PFSK-1 (cell line): ENCODE results near the gene SYT6.

ENCODE experiments used
- POLR2AphosphoS5 ChIP-seq: IDR thresholded peaks from 2 replicates; pipeline ENCODE4 v1.6.1; 2012; ENCODE audit warnings: low read depth, mild to moderate bottlenecking, control low read depth, low read length, moderate library complexity
- SIN3A ChIP-seq: IDR thresholded peaks from 2 replicates; pipeline ENCODE4 v1.6.1; 2012; ENCODE audit warnings: mild to moderate bottlenecking, low read length, moderate library complexity, borderline replicate concordance; ENCODE audit not compliant: insufficient read depth
- TAF1 ChIP-seq: IDR thresholded peaks from 2 replicates; pipeline ENCODE4 v1.6.1; 2012; ENCODE audit warnings: low read length, control low read depth, borderline replicate concordance; ENCODE audit not compliant: insufficient read depth
- TF ChIP-seq, protein P1 (sequence below), 2 experiments: IDR thresholded peaks; 2 replicates each; pipeline versions ENCODE4 v1.6.1 to v1.8.0; 2011 to 2012; ENCODE audit warnings: low read depth in 2 of 2, low read length in 2 of 2, control low read depth in 1 of 2, inconsistent platforms in 1 of 2, mild to moderate bottlenecking in 1 of 2, moderate library complexity in 1 of 2; ENCODE audit not compliant: insufficient read depth in 1 of 2

- TF ChIP-seq TAF1 (no peak), POLR2AphosphoS5 (no peak), SIN3A (no peak)
- TF ChIP-seq, protein P1, sequence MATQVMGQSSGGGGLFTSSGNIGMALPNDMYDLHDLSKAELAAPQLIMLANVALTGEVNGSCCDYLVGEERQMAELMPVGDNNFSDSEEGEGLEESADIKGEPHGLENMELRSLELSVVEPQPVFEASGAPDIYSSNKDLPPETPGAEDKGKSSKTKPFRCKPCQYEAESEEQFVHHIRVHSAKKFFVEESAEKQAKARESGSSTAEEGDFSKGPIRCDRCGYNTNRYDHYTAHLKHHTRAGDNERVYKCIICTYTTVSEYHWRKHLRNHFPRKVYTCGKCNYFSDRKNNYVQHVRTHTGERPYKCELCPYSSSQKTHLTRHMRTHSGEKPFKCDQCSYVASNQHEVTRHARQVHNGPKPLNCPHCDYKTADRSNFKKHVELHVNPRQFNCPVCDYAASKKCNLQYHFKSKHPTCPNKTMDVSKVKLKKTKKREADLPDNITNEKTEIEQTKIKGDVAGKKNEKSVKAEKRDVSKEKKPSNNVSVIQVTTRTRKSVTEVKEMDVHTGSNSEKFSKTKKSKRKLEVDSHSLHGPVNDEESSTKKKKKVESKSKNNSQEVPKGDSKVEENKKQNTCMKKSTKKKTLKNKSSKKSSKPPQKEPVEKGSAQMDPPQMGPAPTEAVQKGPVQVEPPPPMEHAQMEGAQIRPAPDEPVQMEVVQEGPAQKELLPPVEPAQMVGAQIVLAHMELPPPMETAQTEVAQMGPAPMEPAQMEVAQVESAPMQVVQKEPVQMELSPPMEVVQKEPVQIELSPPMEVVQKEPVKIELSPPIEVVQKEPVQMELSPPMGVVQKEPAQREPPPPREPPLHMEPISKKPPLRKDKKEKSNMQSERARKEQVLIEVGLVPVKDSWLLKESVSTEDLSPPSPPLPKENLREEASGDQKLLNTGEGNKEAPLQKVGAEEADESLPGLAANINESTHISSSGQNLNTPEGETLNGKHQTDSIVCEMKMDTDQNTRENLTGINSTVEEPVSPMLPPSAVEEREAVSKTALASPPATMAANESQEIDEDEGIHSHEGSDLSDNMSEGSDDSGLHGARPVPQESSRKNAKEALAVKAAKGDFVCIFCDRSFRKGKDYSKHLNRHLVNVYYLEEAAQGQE (IDR thresholded peaks at IDR 0.05; ENCODE audit: insufficient read depth in 1 of 2, low read depth in 2 of 2, low read length in 2 of 2): no peak
Measured at GRCh38 chr1:114144016-114144415, 9.7 kb downstream of the SYT6 start.
